Measurements from ENCODE around the gene GTF2IRD1. TPM values are rescaled to one million over a fixed set of nuclear protein-coding genes. Genes with fewer than 3 reads are reported as not detected.

GTF2IRD1 gene
- polyA plus RNA-seq, 1 of the 3 experiments (the other 2 are of a cell fraction): 26.4 TPM

DNA sequence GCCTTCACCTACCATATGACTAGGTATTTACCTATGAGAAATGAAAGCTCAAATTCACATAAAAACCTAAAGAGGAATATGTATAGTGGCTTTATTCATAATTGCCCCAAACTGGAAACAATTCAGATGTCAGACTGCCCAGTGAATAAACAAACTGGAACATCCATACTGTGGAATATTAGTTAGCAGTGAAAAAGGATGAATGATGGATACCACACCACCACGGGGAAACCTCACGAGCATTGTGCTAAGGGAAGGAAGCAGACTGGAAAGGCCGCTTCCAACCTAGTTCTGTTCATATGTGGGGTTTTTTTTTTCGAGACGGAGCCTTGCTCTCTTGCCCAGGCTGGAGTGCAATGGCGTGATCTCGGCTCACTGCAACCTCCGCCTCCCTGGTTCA lies 16.8 kb downstream of the GTF2IRD1 start (continued):
- TF ChIP-seq, protein P1, sequence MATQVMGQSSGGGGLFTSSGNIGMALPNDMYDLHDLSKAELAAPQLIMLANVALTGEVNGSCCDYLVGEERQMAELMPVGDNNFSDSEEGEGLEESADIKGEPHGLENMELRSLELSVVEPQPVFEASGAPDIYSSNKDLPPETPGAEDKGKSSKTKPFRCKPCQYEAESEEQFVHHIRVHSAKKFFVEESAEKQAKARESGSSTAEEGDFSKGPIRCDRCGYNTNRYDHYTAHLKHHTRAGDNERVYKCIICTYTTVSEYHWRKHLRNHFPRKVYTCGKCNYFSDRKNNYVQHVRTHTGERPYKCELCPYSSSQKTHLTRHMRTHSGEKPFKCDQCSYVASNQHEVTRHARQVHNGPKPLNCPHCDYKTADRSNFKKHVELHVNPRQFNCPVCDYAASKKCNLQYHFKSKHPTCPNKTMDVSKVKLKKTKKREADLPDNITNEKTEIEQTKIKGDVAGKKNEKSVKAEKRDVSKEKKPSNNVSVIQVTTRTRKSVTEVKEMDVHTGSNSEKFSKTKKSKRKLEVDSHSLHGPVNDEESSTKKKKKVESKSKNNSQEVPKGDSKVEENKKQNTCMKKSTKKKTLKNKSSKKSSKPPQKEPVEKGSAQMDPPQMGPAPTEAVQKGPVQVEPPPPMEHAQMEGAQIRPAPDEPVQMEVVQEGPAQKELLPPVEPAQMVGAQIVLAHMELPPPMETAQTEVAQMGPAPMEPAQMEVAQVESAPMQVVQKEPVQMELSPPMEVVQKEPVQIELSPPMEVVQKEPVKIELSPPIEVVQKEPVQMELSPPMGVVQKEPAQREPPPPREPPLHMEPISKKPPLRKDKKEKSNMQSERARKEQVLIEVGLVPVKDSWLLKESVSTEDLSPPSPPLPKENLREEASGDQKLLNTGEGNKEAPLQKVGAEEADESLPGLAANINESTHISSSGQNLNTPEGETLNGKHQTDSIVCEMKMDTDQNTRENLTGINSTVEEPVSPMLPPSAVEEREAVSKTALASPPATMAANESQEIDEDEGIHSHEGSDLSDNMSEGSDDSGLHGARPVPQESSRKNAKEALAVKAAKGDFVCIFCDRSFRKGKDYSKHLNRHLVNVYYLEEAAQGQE (IDR thresholded peaks at IDR 0.05; ENCODE audit: low read depth, low read length): no peak
- TF ChIP-seq NFIC (IDR thresholded peaks at IDR 0.05; ENCODE audit: borderline replicate concordance) (no peak), MAX (IDR thresholded peaks at IDR 0.05; ENCODE audit: low read depth) (no peak), FOXM1 (IDR thresholded peaks at IDR 0.05; ENCODE audit: low read depth) (no peak)

DNA sequence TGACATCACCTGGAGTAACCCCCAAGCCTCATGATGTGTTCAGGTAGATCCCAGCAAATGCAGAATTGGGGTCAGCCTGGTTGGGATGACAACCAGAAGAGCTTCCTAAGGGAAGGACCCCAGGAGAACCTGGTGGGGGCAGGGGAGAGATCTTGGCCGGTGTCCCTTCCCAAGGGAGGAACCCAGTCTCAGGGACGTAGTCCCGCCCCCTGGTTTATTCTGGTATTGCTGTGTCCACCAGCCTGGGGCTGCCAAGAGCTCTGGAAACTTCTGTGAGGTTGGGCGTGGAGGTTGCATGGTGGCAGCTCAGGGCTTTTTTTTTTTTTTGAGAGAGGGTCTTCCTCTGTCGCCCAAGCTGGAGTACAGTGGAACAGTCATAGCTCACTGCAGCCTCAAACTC lies 19.4 kb downstream of the GTF2IRD1 start:
- no peak for TF ChIP-seq POLR2AphosphoS5 (IDR thresholded peaks at IDR 0.05; ENCODE audit: low read depth, low read length)
- peaks cover 39% of the 10 kb centered on the region for H4K20me1 ChIP-seq (ENCODE audit: insufficient read depth)

DNA sequence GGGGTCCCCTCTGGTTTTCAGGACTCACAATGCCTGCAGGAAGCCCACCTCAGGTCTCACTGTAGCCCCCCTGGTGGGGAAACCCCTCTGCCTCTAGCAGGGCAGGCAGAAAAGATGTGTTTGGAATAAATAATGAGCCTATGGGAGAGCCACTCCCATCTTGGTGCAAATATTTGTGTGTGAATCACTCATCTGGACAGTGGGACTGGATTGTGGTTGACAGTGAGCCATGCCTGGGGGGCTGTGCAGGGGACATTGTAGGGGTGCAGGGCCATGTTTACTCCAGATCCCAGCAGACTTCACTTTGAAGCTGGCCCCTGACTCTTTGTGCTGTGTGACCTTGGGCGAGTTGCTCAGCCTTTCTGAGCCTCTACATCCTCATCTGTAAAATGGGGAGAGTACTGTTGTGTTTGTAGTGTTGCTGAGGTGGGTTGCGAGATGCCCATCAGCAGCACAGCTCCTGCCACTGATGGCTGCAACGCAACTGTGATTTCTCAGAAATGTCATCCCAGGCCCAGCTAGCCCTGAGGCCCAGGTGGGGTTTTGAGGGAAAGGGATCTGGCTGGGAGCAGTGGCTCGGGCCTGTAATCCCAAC lies 20.7 kb downstream of the GTF2IRD1 start:
- Histone ChIP-seq H3K27ac (ENCODE audit: low read depth in 2 of 2, low read length in 1 of 2) (no peak overlapping the region), H3K9me3 (no peaks in the 10 kb centered on the region), H3K4me1 (ENCODE audit: control insufficient read depth in 1 of 2, insufficient read depth in 2 of 2, low read depth in 1 of 2, low read length in 1 of 2) (peaks cover 14 to 23% of the 10 kb centered on the region in 2 experiments; a peak in 3 of 4 replicates), H3K4me2 (no peak overlapping the region), H3K79me2 (ENCODE audit: insufficient read depth) (peaks cover 75% of the 10 kb centered on the region), H3K9me2 (no peaks in the 10 kb centered on the region), H4K20me1 (ENCODE audit: insufficient read depth) (peaks cover 39% of the 10 kb centered on the region), H3K36me3 (replicated peaks in 1 of 2; ENCODE audit: control insufficient read depth in 1 of 2, insufficient read depth in 2 of 2, low read length in 1 of 2) (no peaks in the 10 kb centered on the region), H3K4me3 (ENCODE audit: low read depth in 2 of 2, low read length in 1 of 2) (no peak overlapping the region), H3K27me3 (ENCODE audit: insufficient read depth) (no peaks in the 10 kb centered on the region), H3K9ac (no peak overlapping the region), H2AFZ (ENCODE audit: low read depth) (no peak overlapping the region), H3F3A (replicated peaks; ENCODE audit: insufficient read depth) (peaks cover 4% of the 10 kb centered on the region)
- ChIA-PET POLR2A (no interaction called here), CTCF (interaction anchor here (0.8 to 1.4 kb wide), 3 partner anchors 9 to 24 kb away, joined by 3 to 5 read pairs (median 3); no protein-coding TSS in a partner anchor)
- DNase-seq: no peak
- WGBS (ENCODE audit: low lambda C conversion rate): 76% methylated on average over 3 of the region's 4 CpGs
- TF ChIP-seq FOXJ3 (CRISPR knock-in tag; IDR thresholded peaks at IDR 0.05) (no peak), YY1 (IDR thresholded peaks at IDR 0.05; ENCODE audit: low read depth) (no peak), ZBTB33 (IDR thresholded peaks at IDR 0.05; ENCODE audit: borderline replicate concordance, low read depth) (no peak), EP300 (IDR thresholded peaks at IDR 0.05; ENCODE audit: borderline replicate concordance in 1 of 2, low read depth in 1 of 2, low read length in 1 of 2) (no peak), FOSL2 (IDR thresholded peaks at IDR 0.05; ENCODE audit: borderline replicate concordance, low read depth) (no peak; the same call in 1 of the 2 replicates), MXI1 (IDR thresholded peaks at IDR 0.05; ENCODE audit: low read depth, low read length) (no peak), NFIC (IDR thresholded peaks at IDR 0.05; ENCODE audit: borderline replicate concordance) (no peak), TEAD4 (IDR thresholded peaks at IDR 0.05; ENCODE audit: borderline replicate concordance, insufficient read depth) (no peak), RCOR1 (IDR thresholded peaks at IDR 0.05; ENCODE audit: low read length) (peak; percentile 31; the same call in 1 of the 2 replicates)
- TF ChIP-seq, protein P2, sequence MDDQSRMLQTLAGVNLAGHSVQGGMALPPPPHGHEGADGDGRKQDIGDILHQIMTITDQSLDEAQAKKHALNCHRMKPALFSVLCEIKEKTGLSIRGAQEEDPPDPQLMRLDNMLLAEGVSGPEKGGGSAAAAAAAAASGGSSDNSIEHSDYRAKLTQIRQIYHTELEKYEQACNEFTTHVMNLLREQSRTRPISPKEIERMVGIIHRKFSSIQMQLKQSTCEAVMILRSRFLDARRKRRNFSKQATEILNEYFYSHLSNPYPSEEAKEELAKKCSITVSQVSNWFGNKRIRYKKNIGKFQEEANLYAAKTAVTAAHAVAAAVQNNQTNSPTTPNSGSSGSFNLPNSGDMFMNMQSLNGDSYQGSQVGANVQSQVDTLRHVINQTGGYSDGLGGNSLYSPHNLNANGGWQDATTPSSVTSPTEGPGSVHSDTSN (IDR thresholded peaks at IDR 0.05): peak; percentile 43; the same call in 1 of the 2 replicates
- TF ChIP-seq, protein P3, sequence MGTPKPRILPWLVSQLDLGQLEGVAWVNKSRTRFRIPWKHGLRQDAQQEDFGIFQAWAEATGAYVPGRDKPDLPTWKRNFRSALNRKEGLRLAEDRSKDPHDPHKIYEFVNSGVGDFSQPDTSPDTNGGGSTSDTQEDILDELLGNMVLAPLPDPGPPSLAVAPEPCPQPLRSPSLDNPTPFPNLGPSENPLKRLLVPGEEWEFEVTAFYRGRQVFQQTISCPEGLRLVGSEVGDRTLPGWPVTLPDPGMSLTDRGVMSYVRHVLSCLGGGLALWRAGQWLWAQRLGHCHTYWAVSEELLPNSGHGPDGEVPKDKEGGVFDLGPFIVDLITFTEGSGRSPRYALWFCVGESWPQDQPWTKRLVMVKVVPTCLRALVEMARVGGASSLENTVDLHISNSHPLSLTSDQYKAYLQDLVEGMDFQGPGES (IDR thresholded peaks at IDR 0.05; ENCODE audit: low read depth, low read length): no peak

More for the DNA sequence above, 19.4 kb downstream of the GTF2IRD1 start:
- Histone ChIP-seq H3K4me3 (ENCODE audit: low read depth in 2 of 2, low read length in 1 of 2) (no peak overlapping the region), H3K9ac (no peak overlapping the region), H3K27me3 (ENCODE audit: insufficient read depth) (no peaks in the 10 kb centered on the region), H3K36me3 (replicated peaks in 1 of 2; ENCODE audit: control insufficient read depth in 1 of 2, insufficient read depth in 2 of 2, low read length in 1 of 2) (no peaks in the 10 kb centered on the region), H2AFZ (ENCODE audit: low read depth) (no peak overlapping the region), H3K4me1 (ENCODE audit: control insufficient read depth in 1 of 2, insufficient read depth in 2 of 2, low read depth in 1 of 2, low read length in 1 of 2) (peaks cover 10 to 16% of the 10 kb centered on the region in 2 experiments; a peak in 3 of 4 replicates), H3K27ac (ENCODE audit: low read depth in 2 of 2, low read length in 1 of 2) (no peak overlapping the region), H3K9me3 (no peaks in the 10 kb centered on the region), H3K79me2 (ENCODE audit: insufficient read depth) (peaks cover 82% of the 10 kb centered on the region), H3F3A (replicated peaks; ENCODE audit: insufficient read depth) (peaks cover 6% of the 10 kb centered on the region), H3K4me2 (no peak overlapping the region), H3K9me2 (no peaks in the 10 kb centered on the region)
- CTCF ChIA-PET: interaction anchor here (0.6 to 1.3 kb wide), 3 partner anchors 33 to 192 kb away, joined by 3 to 4 read pairs (median 3); no protein-coding TSS in a partner anchor
- WGBS (ENCODE audit: low lambda C conversion rate): 91% methylated on average over 5 of the region's 5 CpGs
- DNase-seq: no peak
- POLR2A ChIA-PET: interaction anchor here (0.6 kb wide), 1 partner anchor 11 kb away, joined by 3 read pairs; no protein-coding TSS in a partner anchor
